ENCODE data around the gene NLN. TPM values are rescaled to one million over a fixed set of nuclear protein-coding genes. Genes with fewer than 3 reads are reported as not detected.

NLN gene
- total and polyA plus RNA-seq, 2 experiments from 2014 or later, result 37.7 to 49.6 TPM

DNA sequence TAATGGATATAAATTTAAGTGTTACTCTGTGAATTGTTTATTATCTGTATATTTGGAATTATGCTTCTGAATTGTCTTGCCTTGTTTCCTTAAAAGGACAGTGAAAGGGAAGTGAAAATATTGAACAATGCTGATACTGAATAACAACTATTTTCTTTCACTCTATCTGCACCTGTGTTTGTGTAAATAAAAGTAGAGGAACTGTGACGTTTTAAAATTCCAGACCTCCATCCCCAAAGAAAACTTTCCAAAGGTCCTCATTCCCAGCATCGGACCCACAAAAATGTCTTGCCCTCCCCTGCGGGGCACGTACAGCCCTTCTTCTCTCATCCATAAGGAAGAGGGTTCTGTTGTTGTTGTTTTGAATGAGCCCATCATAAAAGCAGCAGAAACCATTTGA is 100.0 kb downstream of the NLN start:
- WGBS, 2 experiments (ENCODE audit: low coverage in 1 of 2, low lambda C conversion rate in 2 of 2, missing lambda C conversion rate in 2 of 2), result 85 to 88% methylated on average over 4 of the region's 4 CpGs
- H3K4me2 ChIP-seq (ENCODE audit: unreplicated experiment), result no peak overlapping the region
- H3K79me2 ChIP-seq (ENCODE audit: insufficient read depth), result no peaks in the 10 kb centered on the region
- H3K27ac ChIP-seq, result no peak overlapping the region
- H3K4me3 ChIP-seq, result no peak overlapping the region
- peaks cover 15% of the 10 kb centered on the region for H3K4me1 ChIP-seq (ENCODE audit: insufficient read depth)
- no peaks in the 10 kb centered on the region for H3K9me3 ChIP-seq (ENCODE audit: low read depth)
- no peak overlapping the region for H3K9ac ChIP-seq
- H3F3A ChIP-seq (ENCODE audit: insufficient read depth), result 0 out of 2 replicates have a peak, but pooled peaks cover 6% of the 10 kb centered on the region
- no peaks in the 10 kb centered on the region for H3K9me2 ChIP-seq (ENCODE audit: insufficient read depth)
- H2AFZ ChIP-seq, result no peak overlapping the region
- H3K36me3 ChIP-seq (ENCODE audit: low read depth), result peaks cover 11% of the 10 kb centered on the region; the same call in 1 of the 2 replicates
- TF ChIP-seq EZH2 (IDR thresholded peaks at IDR 0.05; ENCODE audit: insufficient read depth, poor library complexity, severe bottlenecking), result no peak
- TF ChIP-seq EZH2phosphoT487 (IDR thresholded peaks at IDR 0.05; ENCODE audit: insufficient read depth, low read depth), result no peak
- H4K20me1 ChIP-seq (ENCODE audit: insufficient read depth), result no peaks in the 10 kb centered on the region
- H3K27me3 ChIP-seq (replicated peaks; ENCODE audit: insufficient read depth), result no peaks in the 10 kb centered on the region
- DNase-seq, result no peak
- in situ Hi-C loops (cut with MboI), result no loop called here

DNA sequence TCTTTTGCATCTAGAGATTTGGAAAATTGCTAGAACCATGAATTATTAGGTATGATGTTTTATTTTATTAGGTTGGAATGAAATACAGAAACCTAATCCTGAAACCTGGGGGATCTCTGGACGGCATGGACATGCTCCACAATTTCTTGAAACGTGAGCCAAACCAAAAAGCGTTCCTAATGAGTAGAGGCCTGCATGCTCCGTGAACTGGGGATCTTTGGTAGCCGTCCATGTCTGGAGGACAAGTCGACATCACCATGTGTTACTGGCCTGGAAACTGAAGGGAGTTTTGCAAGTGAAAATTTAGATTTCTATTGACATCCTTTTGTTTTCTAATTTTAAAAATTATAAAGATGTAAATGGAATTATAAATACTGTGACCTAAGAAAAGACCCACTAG is 100.7 kb downstream of the NLN start:
- Histone ChIP-seq H3K27ac (no peak overlapping the region), H3K9me3 (ENCODE audit: low read depth) (no peaks in the 10 kb centered on the region), H3K9ac (no peak overlapping the region), H3K4me1 (ENCODE audit: insufficient read depth) (peaks cover 20% of the 10 kb centered on the region), H3K4me2 (ENCODE audit: unreplicated experiment) (peak overlapping the region; percentile 24), H4K20me1 (ENCODE audit: insufficient read depth) (no peaks in the 10 kb centered on the region), H2AFZ (no peak overlapping the region), H3K9me2 (ENCODE audit: insufficient read depth) (no peaks in the 10 kb centered on the region), H3K36me3 (ENCODE audit: low read depth) (peaks cover 8% of the 10 kb centered on the region; the same call in 1 of the 2 replicates), H3F3A (ENCODE audit: insufficient read depth) (peaks cover 13% of the 10 kb centered on the region; the same call in 1 of the 2 replicates), H3K27me3 (replicated peaks; ENCODE audit: insufficient read depth) (no peaks in the 10 kb centered on the region), H3K4me3 (no peak overlapping the region), H3K79me2 (ENCODE audit: insufficient read depth) (no peaks in the 10 kb centered on the region; the same call in 1 of the 2 replicates)
- no peak for DNase-seq
- in situ Hi-C loops (cut with MboI), result no loop called here
- 95 to 97% methylated on average over 6 of the region's 6 CpGs for WGBS, 2 experiments (ENCODE audit: low coverage in 1 of 2, low lambda C conversion rate in 2 of 2, missing lambda C conversion rate in 2 of 2)
- TF ChIP-seq EZH2phosphoT487 (IDR thresholded peaks at IDR 0.05; ENCODE audit: insufficient read depth, low read depth) (no peak), EZH2 (IDR thresholded peaks at IDR 0.05; ENCODE audit: insufficient read depth, poor library complexity, severe bottlenecking) (no peak)

DNA sequence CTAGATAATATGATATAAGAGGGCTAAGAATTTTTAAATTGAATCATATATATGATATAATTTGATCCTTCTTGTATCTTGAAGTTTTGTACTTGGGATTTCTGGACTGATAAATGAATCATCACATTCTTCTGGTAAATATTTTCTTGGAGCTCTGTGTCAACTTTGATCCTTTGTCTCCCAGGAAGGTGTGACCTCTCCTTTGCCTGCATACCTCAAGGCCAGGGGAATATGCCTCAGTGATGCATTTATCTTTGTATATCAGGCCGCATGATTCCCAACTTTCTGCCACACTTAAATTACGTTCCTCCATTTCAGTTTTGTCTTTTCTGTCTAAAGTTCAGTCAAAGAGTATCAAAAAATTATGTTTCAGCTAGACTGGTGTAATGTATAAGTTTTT is 101.2 kb downstream of the NLN start:
- Histone ChIP-seq H3K4me2 (ENCODE audit: unreplicated experiment) (peak overlapping the region; percentile 24), H2AFZ (no peak overlapping the region), H3K9me3 (ENCODE audit: low read depth) (no peaks in the 10 kb centered on the region), H3K36me3 (ENCODE audit: low read depth) (peaks cover 8% of the 10 kb centered on the region; the same call in 1 of the 2 replicates), H3K27ac (no peak overlapping the region), H4K20me1 (ENCODE audit: insufficient read depth) (no peaks in the 10 kb centered on the region), H3K4me1 (ENCODE audit: insufficient read depth) (peaks cover 25% of the 10 kb centered on the region), H3K9me2 (ENCODE audit: insufficient read depth) (no peaks in the 10 kb centered on the region), H3K4me3 (no peak overlapping the region), H3F3A (ENCODE audit: insufficient read depth) (peaks cover 18% of the 10 kb centered on the region), H3K9ac (no peak overlapping the region), H3K27me3 (replicated peaks; ENCODE audit: insufficient read depth) (no peaks in the 10 kb centered on the region), H3K79me2 (ENCODE audit: insufficient read depth) (no peaks in the 10 kb centered on the region; the same call in 1 of the 2 replicates)
- WGBS, 2 experiments (ENCODE audit: low coverage in 1 of 2, low lambda C conversion rate in 2 of 2, missing lambda C conversion rate in 2 of 2), result 71 to 82% methylated on average over 2 of the region's 2 CpGs
- in situ Hi-C loops (cut with MboI), result no loop called here
- no peak for TF ChIP-seq EZH2 (IDR thresholded peaks at IDR 0.05; ENCODE audit: insufficient read depth, poor library complexity, severe bottlenecking)
- no peak for TF ChIP-seq EZH2phosphoT487 (IDR thresholded peaks at IDR 0.05; ENCODE audit: insufficient read depth, low read depth)
- DNase-seq, result no peak

DNA sequence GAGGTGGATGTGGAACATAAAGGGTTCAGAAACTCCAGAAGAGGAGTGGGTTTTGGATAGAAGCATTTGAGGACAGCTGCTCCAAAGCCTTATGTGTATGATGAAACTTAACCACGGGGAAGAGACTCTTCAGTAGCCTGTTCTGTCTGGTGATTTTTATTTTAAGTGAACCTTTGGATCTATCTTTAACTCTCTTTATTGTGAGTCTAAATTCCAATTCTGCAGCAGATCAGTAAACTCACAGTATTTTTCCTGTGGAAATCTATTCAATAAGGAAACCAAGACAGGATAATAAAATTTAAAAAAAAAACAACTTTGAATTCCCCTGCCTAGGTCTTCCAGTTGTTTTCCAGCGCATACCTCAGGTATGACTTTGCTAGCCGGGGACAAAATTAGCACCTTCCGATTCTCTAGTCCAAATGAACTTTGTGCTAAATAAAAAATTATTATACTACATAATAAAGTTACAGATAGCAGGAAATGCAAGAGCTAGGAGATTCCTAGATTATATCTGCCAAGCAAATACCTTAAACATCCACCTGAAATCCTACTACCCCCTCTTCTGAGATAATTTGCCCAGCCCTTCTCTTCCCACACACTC is 101.9 kb downstream of the NLN start:
- in situ Hi-C loops (cut with MboI), result no loop called here

More for the DNA sequence above, 101.9 kb downstream of the NLN start:
- H3F3A ChIP-seq (ENCODE audit: insufficient read depth), result peaks cover 24% of the 10 kb centered on the region
- DNase-seq, result no peak
- no peaks in the 10 kb centered on the region for H4K20me1 ChIP-seq (ENCODE audit: insufficient read depth)
- no peaks in the 10 kb centered on the region; the same call in 1 of the 2 replicates for H3K79me2 ChIP-seq (ENCODE audit: insufficient read depth)
- H3K27me3 ChIP-seq (replicated peaks; ENCODE audit: insufficient read depth), result no peaks in the 10 kb centered on the region
- no peaks in the 10 kb centered on the region for H3K9me2 ChIP-seq (ENCODE audit: insufficient read depth)
- H3K4me3 ChIP-seq, result no peak overlapping the region
- H3K36me3 ChIP-seq (ENCODE audit: low read depth), result peaks cover 8% of the 10 kb centered on the region; the same call in 1 of the 2 replicates
- no peak overlapping the region for H2AFZ ChIP-seq
- TF ChIP-seq EZH2phosphoT487 (IDR thresholded peaks at IDR 0.05; ENCODE audit: insufficient read depth, low read depth) (no peak), EZH2 (IDR thresholded peaks at IDR 0.05; ENCODE audit: insufficient read depth, poor library complexity, severe bottlenecking) (no peak)
- H3K4me1 ChIP-seq (ENCODE audit: insufficient read depth), result peaks cover 32% of the 10 kb centered on the region
- no peak overlapping the region for H3K27ac ChIP-seq
- no peak overlapping the region for H3K9ac ChIP-seq
- H3K9me3 ChIP-seq (ENCODE audit: low read depth), result no peaks in the 10 kb centered on the region
- no peak overlapping the region for H3K4me2 ChIP-seq (ENCODE audit: unreplicated experiment)
- WGBS, 2 experiments (ENCODE audit: low coverage in 1 of 2, low lambda C conversion rate in 2 of 2, missing lambda C conversion rate in 2 of 2), result 95 to 99% methylated on average over 4 of the region's 4 CpGs

Measured in GM23248 (cell line).